Endothelial cell of umbilical vein (primary cell): Measurements from ENCODE around the gene ADCY5. TPM values are rescaled to one million over a fixed set of nuclear protein-coding genes. Genes with fewer than 3 reads are reported as not detected.
"Not testable (repeated sequence)": the region's sequence is repeated elsewhere in the genome, so short reads cannot be mapped to it uniquely, and the experiment has no call there.

ENCODE experiments used
- BruUV-seq: library from RNA; stranded (reverse); fragments of 400-500 nt; replicated peaks from 2 replicates; lab custom pipeline; 2021; lab: Mats Ljungman, UMichigan
- CTCF ChIA-PET: fragments of 300-600, 350-600 bp; sonication (Branson Sonifier 250); formaldehyde crosslinking; loops from one replicate; lab custom pipeline; 2021; ENCODE audit warnings: antibody characterized with exemption, inconsistent platforms; lab: Charles Lee
- POLR2A ChIA-PET: fragments of 300-600, 350-600 bp; sonication (Branson Sonifier 250); formaldehyde crosslinking; loops from one replicate; lab custom pipeline; 2021; ENCODE audit warnings: antibody characterized with exemption, inconsistent platforms; lab: Charles Lee
- DNase-seq: peaks from one replicate; pipeline ENCODE4 v3.0.0-alpha.2; 2011; ENCODE audit warnings: low read depth, low spot score
- FAIRE-seq: peaks from 2 replicates; lab custom pipeline; 2011; peaks lifted over from hg19 to GRCh38; lab: Jason Lieb, UNC
- H2AFZ ChIP-seq: 2 replicates; pipeline ENCODE4 v1.6.0; 2012; ENCODE audit warnings: low read depth, low read length, control low read depth, inconsistent platforms
- H3K27ac ChIP-seq: 2 replicates; pipeline ENCODE4 v1.5.1; 2011; ENCODE audit warnings: low read depth, mild to moderate bottlenecking, control low read depth, low read length, moderate library complexity; ENCODE audit not compliant: insufficient read depth
- H3K27me3 ChIP-seq, 2 experiments: 2 replicates each; pipeline versions ENCODE4 v1.6.0 to v1.6.1; 2011; ENCODE audit warnings: low read length in 2 of 2, mixed read lengths in 1 of 2; ENCODE audit not compliant: control insufficient read depth in 2 of 2, insufficient read depth in 2 of 2
- H3K36me3 ChIP-seq, 2 experiments: 2 replicates in 1 of 2; 3 replicates in 1 of 2; pipeline ENCODE4 v1.5.1; 2011; ENCODE audit warnings: low read length in 2 of 2, mild to moderate bottlenecking in 1 of 2, moderate library complexity in 1 of 2; ENCODE audit not compliant: control insufficient read depth in 2 of 2, insufficient read depth in 2 of 2; ENCODE audit errors: extremely low read depth in 1 of 2
- H3K4me1 ChIP-seq: 3 replicates; pipeline ENCODE4 v1.5.1; 2011; ENCODE audit warnings: mild to moderate bottlenecking, low read length; ENCODE audit not compliant: control insufficient read depth, insufficient read depth; ENCODE audit errors: extremely low read depth
- H3K4me2 ChIP-seq: 2 replicates; pipeline ENCODE4 v1.6.1; 2011; ENCODE audit warnings: low read length, control low read depth, mixed read lengths; ENCODE audit not compliant: insufficient read depth
- H3K4me3 ChIP-seq, 3 experiments: fragments of 200-600 bp in 1 of 3; sonication (generic), shearing (Covaris generic) in 1 of 3; replicated peaks in 1 of 3; 2 replicates each; pipeline ENCODE4 v1.5.1; 2011 to 2016; ENCODE audit warnings: control low read depth in 3 of 3, low read length in 3 of 3, mild to moderate bottlenecking in 2 of 3, inconsistent platforms in 1 of 3, low read depth in 1 of 3, moderate library complexity in 1 of 3; ENCODE audit not compliant: insufficient read depth in 1 of 3
- H3K79me2 ChIP-seq: 2 replicates; pipeline ENCODE4 v1.6.0; 2012; ENCODE audit warnings: low read length, inconsistent platforms; ENCODE audit not compliant: control insufficient read depth, insufficient read depth
- H3K9ac ChIP-seq: replicated peaks from 2 replicates; pipeline ENCODE3; 2011; ENCODE audit warnings: low read length, control low read depth; ENCODE audit not compliant: insufficient read depth; ENCODE audit errors: extremely low read depth
- H3K9me1 ChIP-seq: replicated peaks from 3 replicates; pipeline ENCODE4 v1.6.0; 2011; ENCODE audit warnings: mild to moderate bottlenecking, low read length; ENCODE audit not compliant: control insufficient read depth, insufficient read depth; ENCODE audit errors: extremely low read depth
- H3K9me3 ChIP-seq: replicated peaks from 2 replicates; pipeline ENCODE4 v1.5.1; 2012; ENCODE audit warnings: low read length, inconsistent platforms; ENCODE audit not compliant: control insufficient read depth, insufficient read depth
- H4K20me1 ChIP-seq: replicated peaks from 2 replicates; pipeline ENCODE3; 2011; ENCODE audit warnings: mild to moderate bottlenecking, low read length; ENCODE audit not compliant: control insufficient read depth, insufficient read depth; ENCODE audit errors: extremely low read depth
- EZH2 ChIP-seq: IDR thresholded peaks from 2 replicates; pipeline ENCODE4 v1.6.1; 2012; ENCODE audit warnings: borderline replicate concordance, low read depth, mild to moderate bottlenecking, moderate library complexity, low read length, inconsistent platforms; ENCODE audit not compliant: severe bottlenecking
- FOS ChIP-seq: IDR thresholded peaks from 2 replicates; pipeline ENCODE4 v1.6.1; 2011; ENCODE audit warnings: mild to moderate bottlenecking, low read length, moderate library complexity, borderline replicate concordance; ENCODE audit not compliant: insufficient read depth
- GATA2 ChIP-seq: IDR thresholded peaks from 2 replicates; pipeline ENCODE4 v1.7.0; 2011; ENCODE audit warnings: low read depth, mild to moderate bottlenecking, moderate library complexity, mixed read lengths, low read length; ENCODE audit not compliant: insufficient read length, insufficient read depth
- JUN ChIP-seq: IDR thresholded peaks from 2 replicates; pipeline ENCODE4 v1.6.1; 2011; ENCODE audit warnings: borderline replicate concordance, low read depth; ENCODE audit not compliant: insufficient read length, insufficient read depth
- MAX ChIP-seq: IDR thresholded peaks from 2 replicates; pipeline ENCODE4 v1.6.1; 2011; ENCODE audit not compliant: insufficient read depth, insufficient read length
- MYC ChIP-seq: IDR thresholded peaks from one replicate; pipeline ENCODE4 v1.6.1; 2011; ENCODE audit warnings: mild to moderate bottlenecking, low read depth, low read length
- POLR2A ChIP-seq: IDR thresholded peaks from 2 replicates; pipeline ENCODE4 v1.6.1; 2012; ENCODE audit warnings: low read depth, mild to moderate bottlenecking, control low read depth, low read length
- POLR2AphosphoS5 ChIP-seq: IDR thresholded peaks from 2 replicates; pipeline ENCODE4 v1.6.1; 2012; ENCODE audit warnings: low read depth, mild to moderate bottlenecking, control low read depth, low read length, moderate library complexity; ENCODE audit not compliant: insufficient read depth
- dilution Hi-C: fragments of 300-500 bp; cut with MboI; formaldehyde crosslinking; loops from one replicate; pipeline ENCODE4 v1.15.0; 2019; ENCODE audit warnings: low sequenced_read_pairs; ENCODE audit not compliant: extremely low pct_ligation_motif_present
- intact Hi-C: fragments of 100-400 bp; cut with micrococcal nuclease; formaldehyde crosslinking; loops from one replicate; pipeline ENCODE4 v1.10.0; 2022
- polyA plus RNA-seq, 4 experiments: library from polyadenylated mRNA; depleted of rRNA in 3 of 4; stranded (reverse) in 3 of 4; unstranded in 1 of 4; fragments of >200 nt; gene quantifications; 2 replicates each; pipeline versions ENCODE4 v1.2.1 to v1.2.3, GENCODE V29; 2011 to 2012; ENCODE audit warnings: missing spikeins in 1 of 4
- total RNA-seq: library from RNA; stranded (reverse); gene quantifications from 2 replicates; pipeline ENCODE4 v1.2.3, GENCODE V29; 2021
- TF ChIP-seq, protein P1 (sequence below), 2 donors: IDR thresholded peaks; 1 replicate in 1 of 2; 2 replicates in 1 of 2; pipeline ENCODE4 v1.5.1; 2011; ENCODE audit warnings: low read length in 2 of 2, mild to moderate bottlenecking in 2 of 2, moderate library complexity in 2 of 2, control low read depth in 1 of 2, inconsistent platforms in 1 of 2, low read depth in 1 of 2; ENCODE audit not compliant: insufficient read depth in 1 of 2; ENCODE audit errors: extremely low read depth in 1 of 2

Gene ADCY5
- total and polyA plus RNA-seq, 2 donors (not counting 3 experiments of a cell fraction or from before 2014, with no cell fraction given): 0.01 TPM; not detected in 1

DNA sequence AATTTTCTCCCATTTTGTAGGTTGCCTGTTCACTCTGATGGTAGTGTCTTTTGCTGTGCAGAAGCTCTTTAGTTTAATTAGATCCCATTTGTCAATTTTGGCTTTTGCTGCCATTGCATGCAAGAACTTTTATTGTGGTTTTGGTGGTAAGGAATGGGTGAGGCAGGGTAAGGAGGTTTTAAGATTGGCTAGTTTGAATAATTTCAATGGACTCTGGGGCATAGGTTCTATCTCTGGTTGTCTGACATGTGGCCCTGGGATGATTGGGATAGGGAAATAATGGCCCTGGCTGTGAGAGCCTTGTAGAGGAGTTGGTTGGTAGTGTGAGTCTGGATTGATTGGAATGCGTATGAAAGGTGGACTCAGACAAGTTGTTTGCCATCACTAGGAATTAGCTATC lies 209.1 kb downstream of the ADCY5 start:
- ChIA-PET POLR2A (no interaction called here), CTCF (no interaction called here)
- BruUV-seq: no TSS peak
- FAIRE-seq (no peak), DNase-seq (no peak)
- Histone ChIP-seq H3K4me1 (no peaks in the 10 kb centered on the region), H4K20me1 (no peaks in the 10 kb centered on the region), H3K27me3 (no peaks in the 10 kb centered on the region), H3K9ac (no peak overlapping the region), H3K27ac (no peak overlapping the region), H3K4me3 (no peak overlapping the region), H3K9me1 (no peaks in the 10 kb centered on the region), H3K36me3 (no peaks in the 10 kb centered on the region), H3K4me2 (no peak overlapping the region), H3K9me3 (no peaks in the 10 kb centered on the region), H3K79me2 (no peaks in the 10 kb centered on the region), H2AFZ (no peak overlapping the region)
- dilution Hi-C loops (no loop called here), intact Hi-C loops (no loop called here)
- TF ChIP-seq MAX (no peak), GATA2 (no peak), JUN (no peak), MYC (no peak), EZH2 (no peak), POLR2A (no peak), POLR2AphosphoS5 (no peak), FOS (no peak)
- TF ChIP-seq, protein P1, sequence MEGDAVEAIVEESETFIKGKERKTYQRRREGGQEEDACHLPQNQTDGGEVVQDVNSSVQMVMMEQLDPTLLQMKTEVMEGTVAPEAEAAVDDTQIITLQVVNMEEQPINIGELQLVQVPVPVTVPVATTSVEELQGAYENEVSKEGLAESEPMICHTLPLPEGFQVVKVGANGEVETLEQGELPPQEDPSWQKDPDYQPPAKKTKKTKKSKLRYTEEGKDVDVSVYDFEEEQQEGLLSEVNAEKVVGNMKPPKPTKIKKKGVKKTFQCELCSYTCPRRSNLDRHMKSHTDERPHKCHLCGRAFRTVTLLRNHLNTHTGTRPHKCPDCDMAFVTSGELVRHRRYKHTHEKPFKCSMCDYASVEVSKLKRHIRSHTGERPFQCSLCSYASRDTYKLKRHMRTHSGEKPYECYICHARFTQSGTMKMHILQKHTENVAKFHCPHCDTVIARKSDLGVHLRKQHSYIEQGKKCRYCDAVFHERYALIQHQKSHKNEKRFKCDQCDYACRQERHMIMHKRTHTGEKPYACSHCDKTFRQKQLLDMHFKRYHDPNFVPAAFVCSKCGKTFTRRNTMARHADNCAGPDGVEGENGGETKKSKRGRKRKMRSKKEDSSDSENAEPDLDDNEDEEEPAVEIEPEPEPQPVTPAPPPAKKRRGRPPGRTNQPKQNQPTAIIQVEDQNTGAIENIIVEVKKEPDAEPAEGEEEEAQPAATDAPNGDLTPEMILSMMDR (IDR thresholded peaks at IDR 0.05; ENCODE audit: extremely low read depth in 1 of 2, insufficient read depth in 1 of 2, low read depth in 1 of 2, low read length in 2 of 2): no peak

- H3K4me3 ChIP-seq, DNase-seq, H3K9me1 ChIP-seq, H3K36me3 ChIP-seq, dilution Hi-C loops, POLR2A ChIA-PET, H2AFZ ChIP-seq, H3K4me1 ChIP-seq, H3K9me3 ChIP-seq, FAIRE-seq, intact Hi-C loops, CTCF ChIA-PET, H3K27ac ChIP-seq, H3K9ac ChIP-seq, H3K4me2 ChIP-seq, H3K27me3 ChIP-seq, H4K20me1 ChIP-seq, H3K79me2 ChIP-seq, BruUV-seq: not testable (repeated sequence)
These were observed 209.7 kb downstream of the ADCY5 start for GRCh38 chr3:123239186-123239585.
